ENCODE data around the gene SP5. TPM values are rescaled to one million over a fixed set of nuclear protein-coding genes. Genes with fewer than 3 reads are reported as not detected.

Gene SP5
- total and polyA plus RNA-seq, 2 donors (not counting 3 experiments of a cell fraction or from before 2014, with no cell fraction given) = not detected

- no TSS peak for BruUV-seq (replicated peaks)
These were observed 20.8 kb upstream of the SP5 start for GRCh38 chr2:170694316-170694715.

More at GRCh38 chr2:170694316-170694715, 20.8 kb upstream of the SP5 start:
- FAIRE-seq (no peak), DNase-seq (ENCODE audit: low read depth, low spot score) (no peak)
- intact Hi-C loops (cut with micrococcal nuclease) (no loop called here), dilution Hi-C loops (cut with MboI; ENCODE audit: extremely low pct_ligation_motif_present, low sequenced_read_pairs) (no loop called here)
- Histone ChIP-seq H3K9ac (replicated peaks; ENCODE audit: extremely low read depth, insufficient read depth, low read length) (no peak overlapping the region), H3K4me2 (ENCODE audit: insufficient read depth, low read length) (no peak overlapping the region), H2AFZ (ENCODE audit: low read depth, low read length) (no peak overlapping the region), H3K27me3 (ENCODE audit: control insufficient read depth in 2 of 2, insufficient read depth in 2 of 2, low read length in 2 of 2) (no peaks in the 10 kb centered on the region), H3K36me3 (ENCODE audit: control insufficient read depth in 2 of 2, extremely low read depth in 1 of 2, insufficient read depth in 2 of 2, low read length in 2 of 2) (no peaks in the 10 kb centered on the region), H3K79me2 (ENCODE audit: control insufficient read depth, insufficient read depth, low read length) (no peaks in the 10 kb centered on the region), H3K27ac (ENCODE audit: insufficient read depth, low read depth, low read length) (no peak overlapping the region), H3K9me1 (replicated peaks; ENCODE audit: control insufficient read depth, extremely low read depth, insufficient read depth, low read length) (no peaks in the 10 kb centered on the region), H3K9me3 (replicated peaks; ENCODE audit: control insufficient read depth, insufficient read depth, low read length) (no peaks in the 10 kb centered on the region), H4K20me1 (replicated peaks; ENCODE audit: control insufficient read depth, extremely low read depth, insufficient read depth, low read length) (no peaks in the 10 kb centered on the region), H3K4me3 (replicated peaks in 1 of 3; ENCODE audit: insufficient read depth in 1 of 3, low read depth in 1 of 3, low read length in 3 of 3) (no peak overlapping the region), H3K4me1 (ENCODE audit: control insufficient read depth, extremely low read depth, insufficient read depth, low read length) (no peaks in the 10 kb centered on the region)
- CTCF ChIA-PET = no interaction called here
- POLR2A ChIA-PET = no interaction called here
- no peak for TF ChIP-seq JUN (IDR thresholded peaks at IDR 0.05; ENCODE audit: borderline replicate concordance, insufficient read depth, insufficient read length, low read depth)
- TF ChIP-seq GATA2 (IDR thresholded peaks at IDR 0.05; ENCODE audit: insufficient read depth, insufficient read length, low read depth, low read length) = no peak
- TF ChIP-seq POLR2AphosphoS5 (IDR thresholded peaks at IDR 0.05; ENCODE audit: insufficient read depth, low read depth, low read length) = no peak
- TF ChIP-seq MAX (IDR thresholded peaks at IDR 0.05; ENCODE audit: insufficient read depth, insufficient read length) = no peak
- TF ChIP-seq EZH2 (IDR thresholded peaks at IDR 0.05; ENCODE audit: borderline replicate concordance, low read depth, low read length, severe bottlenecking) = no peak
- TF ChIP-seq MYC (IDR thresholded peaks at IDR 0.05; ENCODE audit: low read depth, low read length) = no peak
- no peak for TF ChIP-seq FOS (IDR thresholded peaks at IDR 0.05; ENCODE audit: borderline replicate concordance, insufficient read depth, low read length)
- no peak for TF ChIP-seq CTCF (IDR thresholded peaks at IDR 0.05; ENCODE audit: extremely low read depth in 1 of 2, insufficient read depth in 1 of 2, low read depth in 1 of 2, low read length in 2 of 2)
- no peak for TF ChIP-seq POLR2A (IDR thresholded peaks at IDR 0.05; ENCODE audit: low read depth, low read length)

Measured in endothelial cell of umbilical vein (primary cell).